ENCODE measurements around the gene RYK.

The RYK gene

GRCh38 chr3:134253475-134254226, 3.0 kb upstream of the RYK start:
- Histone ChIP-seq H3K9ac (no peak overlapping the region), H3K4me1 (ENCODE audit: low read depth, poor library complexity, severe bottlenecking) (peaks cover 63% of the 10 kb centered on the region), H3K4me3 (IDR thresholded peaks at IDR 0.05; ENCODE audit: insufficient read depth, low read depth, low read length) (no peak overlapping the region), H3K27me3 (ENCODE audit: insufficient read depth, low read depth) (peaks cover 9% of the 10 kb centered on the region; the same call in 1 of the 2 replicates), H2AFZ (ENCODE audit: low read depth) (no peak overlapping the region), H4K20me1 (ENCODE audit: insufficient read depth) (no peaks in the 10 kb centered on the region), H3K36me3 (ENCODE audit: insufficient read depth) (no peaks in the 10 kb centered on the region), H3K79me2 (ENCODE audit: insufficient read depth, low read depth) (peaks cover 6% of the 10 kb centered on the region; the same call in 1 of the 2 replicates), H3K27ac (no peak overlapping the region), H3K4me2 (peak overlapping the region; percentile 25; the same call in 1 of the 2 replicates)
- no peak for TF ChIP-seq CTCF (conservative IDR thresholded peaks at IDR 0.05; ENCODE audit: low read depth, low read length)

DNA sequence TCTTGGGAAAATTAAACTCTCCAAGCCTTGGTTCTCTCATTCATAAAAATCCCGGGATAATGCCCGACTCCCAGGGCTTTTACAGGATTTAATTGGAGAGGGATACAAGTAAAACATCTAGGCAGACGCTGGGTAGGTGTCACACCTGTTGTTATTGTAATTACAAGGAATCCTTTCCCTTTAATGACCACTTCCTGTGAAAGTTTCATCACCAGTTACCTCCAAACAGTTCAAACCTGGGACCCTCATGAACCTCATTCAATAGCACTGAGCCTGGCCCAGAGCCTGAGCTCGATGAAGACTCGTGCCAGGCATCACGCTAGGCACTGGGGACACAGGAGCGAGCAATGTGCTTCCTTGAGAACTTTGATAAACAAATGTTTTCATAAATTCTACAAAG, 2.1 kb upstream of the RYK start:
- H2AFZ ChIP-seq (ENCODE audit: low read depth): no peak overlapping the region
- H3K9ac ChIP-seq: no peak overlapping the region
- peaks cover 9% of the 10 kb centered on the region; the same call in 1 of the 2 replicates for H3K27me3 ChIP-seq (ENCODE audit: insufficient read depth, low read depth)
- peaks cover 63% of the 10 kb centered on the region for H3K4me1 ChIP-seq (ENCODE audit: low read depth, poor library complexity, severe bottlenecking)
- H3K36me3 ChIP-seq (ENCODE audit: insufficient read depth): no peaks in the 10 kb centered on the region
- no peak overlapping the region for H3K27ac ChIP-seq
- H3K4me3 ChIP-seq (IDR thresholded peaks at IDR 0.05; ENCODE audit: insufficient read depth, low read depth, low read length): no peak overlapping the region
- no peaks in the 10 kb centered on the region for H4K20me1 ChIP-seq (ENCODE audit: insufficient read depth)
- peaks cover 15% of the 10 kb centered on the region; the same call in 1 of the 2 replicates for H3K79me2 ChIP-seq (ENCODE audit: insufficient read depth, low read depth)
- no peak overlapping the region for H3K4me2 ChIP-seq
- TF ChIP-seq CTCF (conservative IDR thresholded peaks at IDR 0.05; ENCODE audit: low read depth, low read length): no peak

- H3K79me2 ChIP-seq (ENCODE audit: insufficient read depth, low read depth): peaks cover 20% of the 10 kb centered on the region; the same call in 1 of the 2 replicates
- H4K20me1 ChIP-seq (ENCODE audit: insufficient read depth): no peaks in the 10 kb centered on the region
- H3K9ac ChIP-seq: no peak overlapping the region
- H3K4me2 ChIP-seq: no peak overlapping the region; the same call in 1 of the 2 replicates
- H3K36me3 ChIP-seq (ENCODE audit: insufficient read depth): no peaks in the 10 kb centered on the region
- peaks cover 59% of the 10 kb centered on the region for H3K4me1 ChIP-seq (ENCODE audit: low read depth, poor library complexity, severe bottlenecking)
- H3K4me3 ChIP-seq (IDR thresholded peaks at IDR 0.05; ENCODE audit: insufficient read depth, low read depth, low read length): no peak overlapping the region
- H3K27ac ChIP-seq: no peak overlapping the region
- no peak for TF ChIP-seq CTCF (conservative IDR thresholded peaks at IDR 0.05; ENCODE audit: low read depth, low read length)
- no peak overlapping the region for H2AFZ ChIP-seq (ENCODE audit: low read depth)
- peaks cover 9% of the 10 kb centered on the region; the same call in 1 of the 2 replicates for H3K27me3 ChIP-seq (ENCODE audit: insufficient read depth, low read depth)
These were observed 1.2 kb upstream of the RYK start for GRCh38 chr3:134251731-134252391.

GRCh38 chr3:134249935-134250716, 533 bp downstream of the RYK start:
- no peak overlapping the region; the same call in 1 of the 2 replicates for H3K27ac ChIP-seq
- peaks cover 42% of the 10 kb centered on the region for H3K4me1 ChIP-seq (ENCODE audit: low read depth, poor library complexity, severe bottlenecking)
- H2AFZ ChIP-seq (ENCODE audit: low read depth): peak overlapping the region; percentile 59
- no peaks in the 10 kb centered on the region for H4K20me1 ChIP-seq (ENCODE audit: insufficient read depth)
- no peak for TF ChIP-seq CTCF (conservative IDR thresholded peaks at IDR 0.05; ENCODE audit: low read depth, low read length)
- H3K4me2 ChIP-seq: peak overlapping the region; percentile 97
- peak overlapping the region; percentile 25; the same call in 1 of the 2 replicates for H3K9ac ChIP-seq
- no peaks in the 10 kb centered on the region for H3K36me3 ChIP-seq (ENCODE audit: insufficient read depth)
- H3K27me3 ChIP-seq (ENCODE audit: insufficient read depth, low read depth): peaks cover 6% of the 10 kb centered on the region; the same call in 1 of the 2 replicates
- peak overlapping the region; percentile 81 for H3K4me3 ChIP-seq (IDR thresholded peaks at IDR 0.05; ENCODE audit: insufficient read depth, low read depth, low read length)
- H3K79me2 ChIP-seq (ENCODE audit: insufficient read depth, low read depth): peaks cover 27% of the 10 kb centered on the region; the same call in 1 of the 2 replicates

Data from KMS-11 (cell line).